GM19023 (cell line): ENCODE results near the gene TIMM23B.
"Not testable (repeated sequence)": the region's sequence is repeated elsewhere in the genome, so short reads cannot be mapped to it uniquely, and the experiment has no call there.

Source experiments
- ATAC-seq: cut with Tn5 transposase; IDR thresholded peaks from one replicate; pipeline ENCODE4 v1.9.1; 2021; ENCODE audit warnings: mild to moderate bottlenecking, moderate library complexity; ENCODE audit not compliant: unreplicated experiment

TIMM23B gene

DNA sequence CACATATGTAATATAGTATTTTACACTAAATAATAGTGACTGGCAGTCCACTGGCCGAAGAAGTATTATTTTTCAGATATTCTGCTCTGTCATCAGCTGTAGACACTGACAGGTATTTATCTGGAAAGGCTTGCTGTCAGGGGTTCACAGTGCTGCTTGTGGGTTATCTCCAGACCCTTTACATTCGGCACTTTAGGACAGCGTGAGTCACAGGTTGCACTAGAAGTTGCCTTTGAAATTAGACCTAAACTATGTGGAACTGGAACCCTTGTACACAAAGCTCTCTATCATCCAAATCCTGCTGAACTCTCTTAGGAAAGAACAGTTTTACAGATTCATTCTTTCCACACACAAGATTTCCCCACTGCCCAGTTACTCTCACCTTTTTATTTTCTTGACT lies 30.2 kb downstream of the TIMM23B start:
- ATAC-seq, result not testable (repeated sequence)

- ATAC-seq, result not testable (repeated sequence)
Observed at GRCh38 chr10:49977756-49978155, 35.9 kb downstream of the TIMM23B start.

DNA sequence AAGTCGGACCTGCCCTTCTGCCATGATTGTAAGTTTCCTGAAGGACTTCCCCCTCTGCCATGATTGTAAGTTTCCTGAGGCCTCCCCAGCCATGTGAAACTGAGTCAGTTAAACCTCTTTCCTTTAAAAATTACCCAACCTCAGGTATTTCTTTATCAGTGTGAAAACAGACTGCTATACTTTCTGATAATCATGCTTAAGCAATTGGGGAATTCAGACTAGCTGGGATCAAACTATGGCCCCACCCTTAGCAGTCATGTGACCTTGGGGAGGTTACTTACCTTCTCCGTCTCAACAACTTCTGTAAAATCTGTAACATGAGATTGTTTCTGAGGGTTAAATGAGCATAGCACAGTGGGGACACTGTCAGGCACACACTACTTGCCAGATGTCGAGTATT lies 45.4 kb downstream of the TIMM23B start:
- ATAC-seq, result not testable (repeated sequence)

GRCh38 chr10:49988376-49988775 lies 46.5 kb downstream of the TIMM23B start, which contains the start of gene AGAP6:
Gene AGAP6, plus strand, starts transcription at chr10:49988406. Its CDS starts 310 bp downstream, at chr10:49988716.
- not testable (repeated sequence) for ATAC-seq

DNA sequence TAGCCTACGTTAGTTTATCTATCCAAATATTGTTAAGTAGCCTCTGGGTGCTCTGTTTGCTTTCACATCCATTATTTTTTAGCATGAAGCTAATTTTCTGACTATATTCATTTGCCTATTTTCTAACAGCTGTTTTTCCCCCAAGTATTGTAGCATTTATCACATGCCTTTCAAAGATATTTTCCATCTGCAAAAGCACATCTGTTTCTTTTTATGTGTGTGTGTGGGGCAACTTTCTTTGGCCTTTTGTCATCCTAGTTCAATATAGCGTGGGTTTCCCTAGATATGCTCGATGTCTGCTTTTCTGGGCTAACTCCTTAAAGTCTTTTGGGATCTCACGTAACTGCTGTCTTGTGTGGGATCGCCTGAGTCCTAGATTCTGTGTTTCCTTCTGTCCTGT lies 53.5 kb downstream of the TIMM23B start:
- ATAC-seq, result not testable (repeated sequence)

- not testable (repeated sequence) for ATAC-seq
Observed at GRCh38 chr10:50014024-50014423, 72.2 kb downstream of the TIMM23B start.

DNA sequence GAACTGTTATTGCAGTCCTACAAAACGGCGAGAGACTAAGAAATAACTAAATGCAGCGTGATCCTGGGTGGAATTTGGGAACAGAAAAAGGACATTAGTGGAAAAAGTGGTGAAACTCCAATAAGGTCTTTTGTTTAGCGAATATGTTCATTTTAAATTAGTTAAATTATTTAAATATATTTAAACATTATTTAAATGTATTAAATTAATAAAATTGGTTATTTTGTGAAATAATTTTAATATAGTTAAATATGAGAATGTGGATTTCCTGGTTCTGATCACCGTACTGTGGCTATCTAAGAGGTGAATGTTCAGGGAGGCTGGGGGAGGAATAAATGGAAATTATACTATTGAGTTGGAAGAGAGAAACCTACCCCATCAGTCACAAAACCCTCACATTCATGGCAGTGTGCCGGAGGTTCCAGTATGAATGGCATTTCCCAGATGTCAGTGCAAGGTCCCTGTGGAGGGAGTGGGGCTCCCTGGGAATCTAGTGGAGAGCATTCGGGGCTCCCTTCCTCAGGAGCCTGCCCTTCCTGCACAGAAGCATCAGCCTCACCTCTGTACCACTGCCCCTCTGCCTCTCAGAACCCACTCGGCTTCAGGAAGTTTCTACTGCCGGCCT lies 73.9 kb downstream of the TIMM23B start:
- not testable (repeated sequence) for ATAC-seq

GRCh38 chr10:50016926-50017325 lies 75.1 kb downstream of the TIMM23B start:
- ATAC-seq, result not testable (repeated sequence)

DNA sequence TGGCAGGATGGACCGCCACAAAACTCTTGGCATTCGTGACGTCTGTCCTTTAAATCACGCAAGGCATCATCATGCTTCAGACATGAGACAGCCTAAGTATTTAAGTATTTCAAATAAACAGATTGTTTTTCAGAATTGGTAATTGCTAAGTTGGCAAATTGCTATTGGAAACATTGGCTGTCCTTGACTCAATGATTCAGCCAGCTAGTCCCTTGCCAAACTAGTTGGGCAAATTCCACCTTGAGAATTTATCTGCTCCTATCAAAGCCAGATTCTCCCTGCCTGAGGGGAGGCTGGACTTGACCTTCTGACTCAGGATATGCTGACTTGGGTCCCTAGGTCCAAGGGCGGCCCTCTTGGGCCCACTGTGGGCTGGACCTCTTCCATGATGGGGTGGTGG lies 75.8 kb downstream of the TIMM23B start:
- ATAC-seq, result not testable (repeated sequence)

DNA sequence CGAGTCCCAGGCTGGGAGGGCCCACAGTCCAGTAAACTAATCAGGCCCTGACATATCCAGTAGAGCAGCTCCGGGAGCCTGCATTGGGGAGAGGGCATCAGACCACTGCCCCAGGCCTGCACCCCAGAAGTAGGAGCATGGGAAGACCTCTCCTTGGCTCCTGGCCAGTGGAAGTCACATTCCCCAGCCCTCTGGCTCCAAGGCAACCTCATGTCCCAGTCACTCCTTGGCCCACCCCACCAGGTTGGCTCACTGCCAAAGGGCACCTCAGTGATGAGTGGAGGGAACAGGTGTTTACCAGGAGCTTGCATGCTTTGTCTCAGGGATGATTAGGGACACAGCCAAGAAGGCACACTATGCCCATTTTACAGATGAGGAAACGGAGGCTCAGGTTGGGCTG lies 77.4 kb downstream of the TIMM23B start:
- ATAC-seq, result not testable (repeated sequence)

- not testable (repeated sequence) for ATAC-seq
Observed at GRCh38 chr10:50020451-50021024, 78.7 kb downstream of the TIMM23B start.

DNA sequence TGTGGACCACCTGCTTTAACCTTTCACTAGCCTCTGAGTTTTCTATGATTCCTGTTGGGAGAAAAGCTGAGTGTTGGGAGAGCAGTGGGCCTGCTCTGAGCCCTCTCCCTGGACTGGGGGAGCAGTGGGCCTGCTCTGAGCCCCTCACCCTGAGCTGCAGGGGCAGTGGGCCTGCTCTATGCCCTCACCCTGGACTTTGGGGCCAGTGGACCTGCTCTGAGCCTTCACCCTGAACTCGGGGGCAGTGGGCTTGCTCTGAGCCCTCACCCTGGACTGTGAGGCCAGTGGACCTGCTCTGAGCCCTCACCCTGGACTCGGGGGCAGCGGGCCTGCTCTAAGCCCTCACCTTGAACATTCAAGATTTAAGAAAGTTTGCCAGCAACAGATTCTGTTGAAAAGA lies 79.8 kb downstream of the TIMM23B start:
- no peak for ATAC-seq
